NCI-H748 (cell line): ENCODE measurements around the gene CDK5RAP2.
"Not testable (repeated sequence)": the region's sequence is repeated elsewhere in the genome, so short reads cannot be mapped to it uniquely, and the experiment has no call there.

Experiments
- DNase-seq: peaks from one replicate; lab custom pipeline; 2025; ENCODE audit not compliant: unreplicated experiment; lab: John Stamatoyannopoulos, UW

Gene CDK5RAP2

GRCh38 chr9:120545701-120546550 lies 34.0 kb downstream of the CDK5RAP2 start:
- DNase-seq: no peak

- no peak for DNase-seq
Observed at GRCh38 chr9:120544441-120544840, 35.5 kb downstream of the CDK5RAP2 start.

- no peak for DNase-seq
Observed at GRCh38 chr9:120542701-120543490, 37.1 kb downstream of the CDK5RAP2 start.

- no peak for DNase-seq
Observed at GRCh38 chr9:120541921-120542320, 38.0 kb downstream of the CDK5RAP2 start.

GRCh38 chr9:120539951-120540350 lies 40.0 kb downstream of the CDK5RAP2 start:
- DNase-seq: no peak

- no peak for DNase-seq
Observed at GRCh38 chr9:120538339-120538738, 41.6 kb downstream of the CDK5RAP2 start.

- no peak for DNase-seq
Observed at GRCh38 chr9:120536949-120537640, 42.9 kb downstream of the CDK5RAP2 start.

GRCh38 chr9:120536094-120536493 lies 43.9 kb downstream of the CDK5RAP2 start:
- DNase-seq: no peak

- DNase-seq: no peak
Observed at GRCh38 chr9:120534266-120534665, 45.7 kb downstream of the CDK5RAP2 start.

- DNase-seq: no peak
Observed at GRCh38 chr9:120532891-120533290, 47.1 kb downstream of the CDK5RAP2 start.

- no peak for DNase-seq
Observed at GRCh38 chr9:120532475-120532874, 47.5 kb downstream of the CDK5RAP2 start.

GRCh38 chr9:120531683-120532300 lies 48.2 kb downstream of the CDK5RAP2 start:
- DNase-seq: peak; percentile 61

- not testable (repeated sequence) for DNase-seq
Observed at GRCh38 chr9:120530220-120530832, 49.6 kb downstream of the CDK5RAP2 start.

GRCh38 chr9:120528829-120529228 lies 51.1 kb downstream of the CDK5RAP2 start:
- no peak for DNase-seq

- no peak for DNase-seq
Observed at GRCh38 chr9:120528327-120528726, 51.6 kb downstream of the CDK5RAP2 start.

GRCh38 chr9:120526534-120526933 lies 53.4 kb downstream of the CDK5RAP2 start:
- no peak for DNase-seq

- no peak for DNase-seq
Observed at GRCh38 chr9:120524863-120525262, 55.1 kb downstream of the CDK5RAP2 start.

- DNase-seq: no peak
Observed at GRCh38 chr9:120524038-120524437, 55.9 kb downstream of the CDK5RAP2 start.

- DNase-seq: no peak
Observed at GRCh38 chr9:120522558-120522957, 57.4 kb downstream of the CDK5RAP2 start.

- no peak for DNase-seq
Observed at GRCh38 chr9:120522032-120522431, 57.9 kb downstream of the CDK5RAP2 start.

GRCh38 chr9:120521101-120521500 lies 58.9 kb downstream of the CDK5RAP2 start:
- DNase-seq: no peak
